Pancreas (tissue), 10 donors: Measurements from ENCODE around the gene YY2. TPM values are rescaled to one million over a fixed set of nuclear protein-coding genes. Genes with fewer than 3 reads are reported as not detected.

Experiments
- ATAC-seq, 4 donors: fragments of 200-7000 bp; cut with Tn5 transposase; one replicate each; pipeline versions ENCODE4 v1.8.0 to v1.9.1; 2020; ENCODE audit warnings: mild to moderate bottlenecking in 4 of 4, moderate library complexity in 4 of 4
- DNase-seq, 6 donors: peaks; one replicate each; pipeline ENCODE4 v3.0.0-alpha.2; 2020
- FAIRE-seq: peaks from 2 replicates; lab custom pipeline; 2012; peaks lifted over from hg19 to GRCh38; lab: Jason Lieb, UNC
- H3K27ac ChIP-seq, 4 donors: fragments of 200-600 bp; sonication (generic); 1 replicate in 3 of 4; 2 replicates in 1 of 4; pipeline versions ENCODE4 v1.5.0 to v1.8.0; 2020
- H3K27me3 ChIP-seq, 4 donors: fragments of 200-600 bp; one replicate each; pipeline ENCODE4 v1.8.0; 2021
- H3K36me3 ChIP-seq, 3 donors: fragments of 200-600 bp; sonication (generic) in 1 of 3; one replicate each; pipeline versions ENCODE4 v1.5.0 to v1.8.0; 2020 to 2021
- H3K4me1 ChIP-seq, 3 donors: fragments of 200-600 bp; one replicate each; pipeline ENCODE4 v1.8.0; 2021
- H3K4me3 ChIP-seq, 4 donors: fragments of 200-600 bp; sonication (generic) in 2 of 4; one replicate each; pipeline versions ENCODE4 v1.5.0 to v1.8.0; 2020 to 2021
- H3K9me3 ChIP-seq, 4 donors: fragments of 200-600 bp; one replicate each; pipeline ENCODE4 v1.8.0; 2021
- WGBS, 2 donors: extraction: QIAGEN DNeasy Blood & Tissue Kit; methylation state at CpG; one replicate each; pipeline ENCODE4 v1.1.7; 2013; 5-methylcytosine and 5-hydroxymethylcytosine counted together
- intact Hi-C, 3 donors: fragments of 100-400 bp; cut with DNase I; formaldehyde crosslinking; loops; one replicate each; pipeline versions ENCODE4 v1.11.1 to v1.14.2; 2022
- polyA plus RNA-seq, 2 donors: library from polyadenylated mRNA; stranded (reverse); fragments of 200-250 nt; gene quantifications; one replicate each; pipeline ENCODE4 v1.2.3, GENCODE V29; 2013
- total RNA-seq, 6 donors: library from RNA; stranded (reverse); fragmentation: NEBNext Ultra II Directional in 4 of 6; extraction: Animal tissue kit (Norgen Biotek cat#: 25700) in 4 of 6; gene quantifications; one replicate each; pipeline versions ENCODE4 v1.2.1 to v1.2.4, GENCODE V29; 2021 to 2023
- TF ChIP-seq, protein P1 (sequence below), 4 donors: fragments of 200-600 bp; sonication (generic) in 3 of 4; IDR thresholded peaks; one replicate each; pipeline versions ENCODE4 v1.5.0 to v1.8.0; 2021; ENCODE audit warnings: antibody characterized with exemption in 4 of 4
- donor health status: healthy with polysubstance abuse.
- donor health status: DM: no; HTN: no; CAD: no; lungs with moderate emphysema.
- donor health status: DM: no; HTN: no; CAD: no.
- donor health status: control.
- donor health status: control.
- donor health status: Bipolar disorder and iron deficiency.
- donor health status: DM: yes; HTN: yes; CAD: no.
- donor health status: DM: no; HTN: no; CAD: no.
- donor health status: DM: no; HTN: no; CAD: no.
- donor health status: DM: yes; HTN: yes; CAD: no.

YY2 gene
- 1 to 10 TPM in 1 of 6 donors, under 1 TPM in 5; 0.56 to 1.0 (median 0.81) TPM for total RNA-seq
- polyA plus RNA-seq = under 1 TPM; 0.85 to 0.99 TPM

DNA sequence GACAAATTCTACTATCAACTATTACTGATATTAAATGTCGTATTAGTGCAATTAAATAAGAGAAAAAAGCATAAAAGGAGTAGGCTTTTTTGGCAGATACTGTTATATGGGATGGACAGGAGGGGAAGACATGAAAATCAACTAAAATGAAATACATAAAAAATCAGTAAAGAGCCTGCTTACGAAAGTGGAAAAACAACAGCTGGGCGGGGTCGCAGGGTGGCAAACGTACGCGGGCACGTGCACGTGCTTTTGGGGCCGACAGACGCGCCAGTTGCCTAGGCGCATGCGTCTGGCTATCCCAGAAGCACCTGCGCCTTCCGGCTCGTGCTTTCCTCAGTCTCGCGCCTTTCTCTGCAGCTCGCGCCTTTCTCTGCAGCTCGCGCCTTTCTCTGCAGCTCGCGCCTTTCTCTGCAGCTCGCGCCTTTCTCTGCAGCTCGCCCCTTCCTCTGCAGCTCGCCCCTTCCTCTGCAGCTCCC lies at the start of gene YY2:
Gene YY2 (plus strand): TSS at position 51 of the 479 bp plus-strand sequence. CDS start 498 bp downstream, outside the sequence.
- no peak for DNase-seq
- FAIRE-seq = no peak
- intact Hi-C loops = no loop called here

DNA sequence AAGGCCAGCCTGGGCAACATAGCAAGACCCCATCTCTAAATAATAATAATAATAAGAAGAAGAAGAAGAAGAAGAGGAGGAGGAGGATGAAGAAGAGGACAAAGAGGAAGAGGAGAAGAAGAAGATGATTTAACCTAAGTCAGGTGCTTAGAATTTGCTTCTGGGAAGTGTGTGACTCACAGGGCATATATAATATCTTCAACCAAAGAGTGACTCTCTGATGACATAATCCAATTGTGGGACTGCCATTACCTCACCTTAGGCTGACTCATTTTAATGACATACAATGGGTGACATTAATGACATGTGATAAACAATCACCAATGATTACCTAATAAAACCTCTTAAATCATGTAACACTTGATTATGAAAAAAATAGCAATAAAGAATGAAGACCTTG lies 49.1 kb upstream of the YY2 start:
- Histone ChIP-seq H3K27me3 (no peaks in the 10 kb centered on the region), H3K4me3 (no peak overlapping the region), H3K36me3 (no peaks in the 10 kb centered on the region), H3K27ac (no peak overlapping the region), H3K9me3 (no peaks in the 10 kb centered on the region), H3K4me1 (no peaks in the 10 kb centered on the region)
- TF ChIP-seq, protein P1, sequence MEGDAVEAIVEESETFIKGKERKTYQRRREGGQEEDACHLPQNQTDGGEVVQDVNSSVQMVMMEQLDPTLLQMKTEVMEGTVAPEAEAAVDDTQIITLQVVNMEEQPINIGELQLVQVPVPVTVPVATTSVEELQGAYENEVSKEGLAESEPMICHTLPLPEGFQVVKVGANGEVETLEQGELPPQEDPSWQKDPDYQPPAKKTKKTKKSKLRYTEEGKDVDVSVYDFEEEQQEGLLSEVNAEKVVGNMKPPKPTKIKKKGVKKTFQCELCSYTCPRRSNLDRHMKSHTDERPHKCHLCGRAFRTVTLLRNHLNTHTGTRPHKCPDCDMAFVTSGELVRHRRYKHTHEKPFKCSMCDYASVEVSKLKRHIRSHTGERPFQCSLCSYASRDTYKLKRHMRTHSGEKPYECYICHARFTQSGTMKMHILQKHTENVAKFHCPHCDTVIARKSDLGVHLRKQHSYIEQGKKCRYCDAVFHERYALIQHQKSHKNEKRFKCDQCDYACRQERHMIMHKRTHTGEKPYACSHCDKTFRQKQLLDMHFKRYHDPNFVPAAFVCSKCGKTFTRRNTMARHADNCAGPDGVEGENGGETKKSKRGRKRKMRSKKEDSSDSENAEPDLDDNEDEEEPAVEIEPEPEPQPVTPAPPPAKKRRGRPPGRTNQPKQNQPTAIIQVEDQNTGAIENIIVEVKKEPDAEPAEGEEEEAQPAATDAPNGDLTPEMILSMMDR (IDR thresholded peaks at IDR 0.05) = no peak
- no peak for FAIRE-seq
- peak in 1 of 4 donors; percentile 36 for ATAC-seq
- intact Hi-C loops = no loop called here
- no peak for DNase-seq

More for the DNA sequence above, at the start of gene YY2:
- ATAC-seq = no peak
- WGBS, 2 donors = 76 to 99% methylated on average over 26 to 29 of the region's 29 CpGs
- Histone ChIP-seq H3K27me3 (peaks cover 0 to 4% (median 0%) of the 10 kb centered on the region in 4 donors), H3K27ac (no peak within 1 kb of the TSS), H3K4me3 (no peak within 1 kb of the TSS), H3K9me3 (no peaks in the 10 kb centered on the region), H3K4me1 (no peaks in the 10 kb centered on the region), H3K36me3 (peaks cover 0 to 10% (median 0%) of the 10 kb centered on the region in 3 donors)
- TF ChIP-seq, protein P1 (IDR thresholded peaks at IDR 0.05) = no peak

DNA sequence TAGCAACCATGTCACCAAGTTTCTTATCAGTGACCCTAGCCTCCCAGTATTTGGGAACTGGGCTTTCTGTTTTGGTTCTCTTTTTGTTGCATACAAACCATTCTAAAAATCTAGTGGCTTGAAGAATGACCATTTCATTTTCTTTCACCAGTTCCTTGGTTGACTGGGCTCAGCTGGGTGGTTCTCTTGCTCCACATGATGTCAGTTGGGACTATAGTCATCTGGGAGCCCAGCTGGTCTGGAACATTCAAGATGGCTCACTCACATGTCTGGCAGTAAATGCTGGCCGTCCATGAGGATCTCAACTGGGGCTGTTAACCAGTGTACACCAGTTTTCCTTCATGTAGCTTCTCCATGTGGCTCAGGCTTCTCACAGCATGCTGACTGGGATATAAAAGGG lies 44.0 kb upstream of the YY2 start:
- no peaks in the 10 kb centered on the region for H3K4me1 ChIP-seq
- no peak overlapping the region for H3K27ac ChIP-seq
- ATAC-seq = no peak
- intact Hi-C loops = no loop called here
- no peaks in the 10 kb centered on the region for H3K36me3 ChIP-seq
- no peaks in the 10 kb centered on the region for H3K27me3 ChIP-seq
- H3K4me3 ChIP-seq = no peak overlapping the region
- 65 to 79% methylated on average over 1 of the region's 1 CpG for WGBS, 2 donors
- H3K9me3 ChIP-seq = no peaks in the 10 kb centered on the region
- DNase-seq = no peak
- FAIRE-seq = no peak
- TF ChIP-seq, protein P1 (IDR thresholded peaks at IDR 0.05) = no peak

DNA sequence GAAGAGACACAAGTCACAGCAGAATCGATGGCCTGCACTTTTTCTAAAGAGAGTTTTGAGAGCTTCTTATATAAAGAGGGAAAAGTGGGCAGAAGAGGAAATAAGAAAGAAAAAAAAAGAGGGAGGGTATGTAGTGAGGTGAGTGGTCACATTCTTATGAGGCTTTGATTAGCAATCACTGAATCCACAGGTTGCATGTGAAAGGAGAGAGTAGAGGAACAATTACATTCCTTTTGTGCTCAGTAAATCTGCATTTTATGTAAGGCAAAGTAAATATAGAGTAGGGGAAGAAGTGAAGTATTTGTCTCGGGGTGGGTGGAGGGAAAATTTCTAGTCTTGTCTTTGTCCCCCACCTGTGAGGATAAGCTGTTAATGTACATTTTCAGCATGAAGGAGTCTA lies 43.2 kb upstream of the YY2 start:
- intact Hi-C loops = no loop called here
- H3K27ac ChIP-seq = no peak overlapping the region
- no peaks in the 10 kb centered on the region for H3K36me3 ChIP-seq
- TF ChIP-seq, protein P1 (IDR thresholded peaks at IDR 0.05) = no peak
- H3K4me1 ChIP-seq = no peaks in the 10 kb centered on the region
- H3K4me3 ChIP-seq = no peak overlapping the region
- FAIRE-seq = no peak
- no peak for DNase-seq
- no peaks in the 10 kb centered on the region for H3K9me3 ChIP-seq
- 70% methylated on average over 2 of the region's 2 CpGs for WGBS, 2 donors
- ATAC-seq = no peak
- H3K27me3 ChIP-seq = no peaks in the 10 kb centered on the region

DNA sequence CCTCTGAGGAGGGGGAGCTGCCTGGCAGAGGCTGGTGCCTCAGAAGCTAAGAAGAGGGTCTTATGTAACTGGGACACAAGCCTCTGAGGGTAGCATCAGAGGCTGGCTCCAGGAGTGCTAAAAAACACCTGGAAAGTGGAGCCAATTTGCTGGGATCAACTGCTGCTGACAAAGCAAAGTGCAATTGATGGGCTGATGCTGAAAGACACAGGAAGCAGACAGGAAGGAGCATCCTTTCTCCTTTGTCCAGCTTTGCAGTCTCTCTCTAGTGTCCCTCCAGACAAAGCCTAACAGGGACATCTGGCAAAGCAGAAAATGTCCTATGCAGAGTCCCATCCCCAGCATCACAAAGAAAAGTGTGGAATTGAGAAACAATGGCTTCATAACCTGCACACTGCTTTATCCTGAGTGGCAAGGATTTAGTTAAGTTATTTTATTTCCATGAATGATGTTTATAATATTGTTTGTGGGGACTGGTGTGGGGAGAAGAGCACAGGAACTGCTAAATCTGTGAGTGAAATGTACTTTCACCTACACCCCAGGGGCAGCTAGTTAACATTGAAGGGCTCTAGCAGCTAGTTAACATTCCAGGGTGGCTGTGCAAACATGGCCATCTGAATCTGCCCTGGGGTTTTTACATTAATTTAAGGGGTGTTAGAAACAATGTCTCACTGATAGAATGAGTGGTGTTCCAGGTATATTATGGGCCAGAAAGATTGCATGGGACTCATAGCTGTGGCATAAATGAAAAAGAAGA lies 42.0 kb upstream of the YY2 start:
- FAIRE-seq (no peak), DNase-seq (no peak), ATAC-seq (no peak)
- H3K9me3 ChIP-seq = no peaks in the 10 kb centered on the region
- no peak overlapping the region for H3K27ac ChIP-seq
- H3K4me3 ChIP-seq = no peak overlapping the region
- no peaks in the 10 kb centered on the region for H3K27me3 ChIP-seq
- TF ChIP-seq, protein P1 (IDR thresholded peaks at IDR 0.05) = no peak
- no peaks in the 10 kb centered on the region for H3K4me1 ChIP-seq
- intact Hi-C loops = no loop called here
- no peaks in the 10 kb centered on the region for H3K36me3 ChIP-seq
